GM12864 (cell line): ENCODE measurements around the gene ITGA1.
"Not testable (repeated sequence)": the region's sequence is repeated elsewhere in the genome, so short reads cannot be mapped to it uniquely, and the experiment has no call there.

ENCODE experiments used
- DNase-seq: peaks from one replicate; pipeline ENCODE4 v3.0.0-alpha.2; 2011; ENCODE audit warnings: low read depth
- H3K4me3 ChIP-seq: 2 replicates; pipeline ENCODE4 v1.5.1; 2011; ENCODE audit warnings: mild to moderate bottlenecking, low read depth, low read length, control low read depth
- TF ChIP-seq, protein P1 (sequence below): IDR thresholded peaks from 2 replicates; pipeline ENCODE4 v1.5.1; 2011; ENCODE audit warnings: low read depth, mild to moderate bottlenecking, moderate library complexity, low read length, control low read depth, inconsistent platforms; ENCODE audit errors: missing control alignments

The ITGA1 gene

DNA sequence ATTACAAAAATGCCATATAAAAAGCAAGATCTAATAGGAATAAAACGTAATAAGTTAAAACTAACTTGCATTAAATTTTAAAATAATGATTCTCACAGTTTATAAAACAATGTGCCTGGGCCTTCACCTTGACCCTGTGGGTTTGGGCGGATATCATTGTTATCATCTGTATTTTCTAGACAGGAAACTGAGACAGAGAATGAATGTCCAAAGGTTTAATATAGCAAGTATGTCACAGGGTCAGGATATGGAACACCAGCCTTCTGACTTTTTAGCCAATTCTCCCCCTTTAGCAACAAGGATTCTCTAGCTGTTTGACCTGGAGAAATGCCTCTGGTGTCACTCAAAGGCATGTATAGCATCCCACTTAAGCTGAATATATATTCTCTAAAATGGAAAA is 67.2 kb downstream of the ITGA1 start:
- no peak for DNase-seq
- no peak overlapping the region for H3K4me3 ChIP-seq
- TF ChIP-seq, protein P1, sequence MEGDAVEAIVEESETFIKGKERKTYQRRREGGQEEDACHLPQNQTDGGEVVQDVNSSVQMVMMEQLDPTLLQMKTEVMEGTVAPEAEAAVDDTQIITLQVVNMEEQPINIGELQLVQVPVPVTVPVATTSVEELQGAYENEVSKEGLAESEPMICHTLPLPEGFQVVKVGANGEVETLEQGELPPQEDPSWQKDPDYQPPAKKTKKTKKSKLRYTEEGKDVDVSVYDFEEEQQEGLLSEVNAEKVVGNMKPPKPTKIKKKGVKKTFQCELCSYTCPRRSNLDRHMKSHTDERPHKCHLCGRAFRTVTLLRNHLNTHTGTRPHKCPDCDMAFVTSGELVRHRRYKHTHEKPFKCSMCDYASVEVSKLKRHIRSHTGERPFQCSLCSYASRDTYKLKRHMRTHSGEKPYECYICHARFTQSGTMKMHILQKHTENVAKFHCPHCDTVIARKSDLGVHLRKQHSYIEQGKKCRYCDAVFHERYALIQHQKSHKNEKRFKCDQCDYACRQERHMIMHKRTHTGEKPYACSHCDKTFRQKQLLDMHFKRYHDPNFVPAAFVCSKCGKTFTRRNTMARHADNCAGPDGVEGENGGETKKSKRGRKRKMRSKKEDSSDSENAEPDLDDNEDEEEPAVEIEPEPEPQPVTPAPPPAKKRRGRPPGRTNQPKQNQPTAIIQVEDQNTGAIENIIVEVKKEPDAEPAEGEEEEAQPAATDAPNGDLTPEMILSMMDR = no peak

DNA sequence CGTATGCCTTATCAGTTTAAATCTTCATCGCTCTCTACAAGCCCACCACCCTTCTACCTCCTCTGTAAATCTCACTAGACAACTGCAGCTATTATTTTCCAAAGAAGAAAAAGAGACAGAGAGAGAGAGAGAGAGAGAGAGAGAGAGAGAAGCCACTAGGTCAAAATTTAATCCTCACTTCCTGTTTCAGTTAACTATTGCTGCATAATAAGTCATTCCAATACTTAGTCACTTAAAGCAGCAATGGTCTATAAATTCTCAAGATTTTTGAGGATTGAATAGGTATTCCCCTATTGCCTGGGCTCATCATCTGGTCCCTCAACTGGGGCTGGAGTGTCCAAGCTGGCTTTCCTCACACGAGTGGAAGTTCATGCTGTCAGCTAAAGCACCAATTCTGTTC is 68.8 kb downstream of the ITGA1 start:
- H3K4me3 ChIP-seq = no peak overlapping the region
- TF ChIP-seq, protein P1 = no peak
- DNase-seq = no peak

DNA sequence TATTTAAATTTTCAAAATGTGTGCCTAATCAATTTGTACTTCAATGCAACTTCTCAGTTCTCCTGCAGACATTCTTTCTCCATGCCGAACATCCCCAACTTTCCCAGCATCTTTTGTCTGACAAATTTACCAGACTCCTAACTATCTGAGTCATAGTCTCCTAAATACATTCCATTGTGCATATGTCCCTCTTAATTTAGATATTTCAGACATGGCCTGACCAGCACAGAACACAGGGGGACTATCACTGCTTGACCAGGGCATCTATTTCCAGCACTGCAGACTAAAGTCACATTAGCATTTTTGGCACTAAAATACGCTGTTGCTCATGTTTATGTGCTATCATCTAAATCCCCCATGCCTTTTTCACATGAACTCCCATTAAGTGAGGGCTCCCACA is 71.9 kb downstream of the ITGA1 start:
- no peak overlapping the region for H3K4me3 ChIP-seq
- TF ChIP-seq, protein P1 = no peak
- DNase-seq = no peak

DNA sequence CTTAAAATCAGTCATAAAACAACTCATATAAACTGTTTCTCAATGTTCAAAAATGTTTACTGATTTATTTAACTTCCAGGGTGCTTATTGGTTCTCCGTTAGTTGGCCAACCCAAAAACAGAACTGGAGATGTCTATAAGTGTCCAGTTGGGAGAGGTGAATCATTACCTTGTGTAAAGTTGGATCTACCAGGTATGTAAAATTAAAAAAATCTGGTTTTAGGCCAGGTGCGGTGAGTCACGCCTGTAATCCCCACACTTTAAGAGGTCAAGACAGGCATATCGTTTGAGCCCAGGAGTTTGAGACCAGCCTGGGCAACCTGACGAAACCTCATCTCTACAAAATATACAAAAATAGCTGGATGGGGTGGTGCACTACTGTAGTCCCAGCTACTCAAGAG is 73.7 kb downstream of the ITGA1 start:
- no peak for DNase-seq
- TF ChIP-seq, protein P1 = no peak
- no peak overlapping the region for H3K4me3 ChIP-seq

DNA sequence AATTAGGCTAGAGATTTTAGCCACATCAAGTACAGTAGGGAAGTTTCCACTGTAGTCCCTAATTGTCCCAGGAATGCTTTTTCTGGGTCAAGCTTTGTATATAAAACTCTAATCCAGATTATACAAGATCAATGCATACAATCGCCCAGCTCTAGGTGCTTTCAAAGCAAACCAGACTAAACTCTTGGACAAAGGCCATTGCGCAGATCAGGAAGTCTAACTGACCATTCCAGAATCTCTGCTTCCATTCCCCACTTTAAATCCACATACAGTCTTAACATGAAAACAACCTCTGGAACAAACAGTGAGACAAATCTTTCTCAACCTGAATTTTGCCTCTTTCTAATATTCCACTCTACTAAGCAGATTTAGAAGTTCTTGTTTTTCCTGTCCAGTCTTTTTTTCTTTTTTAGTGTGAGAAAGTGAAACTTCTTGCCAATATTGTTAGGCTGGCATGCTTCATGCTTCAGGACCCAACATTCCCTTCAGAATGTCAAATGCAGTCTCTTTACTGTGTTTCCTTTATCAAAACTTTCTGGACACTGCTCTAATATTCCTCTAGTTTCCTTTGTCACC is 76.1 kb downstream of the ITGA1 start:
- H3K4me3 ChIP-seq = no peak overlapping the region
- TF ChIP-seq, protein P1 = no peak
- no peak for DNase-seq

DNA sequence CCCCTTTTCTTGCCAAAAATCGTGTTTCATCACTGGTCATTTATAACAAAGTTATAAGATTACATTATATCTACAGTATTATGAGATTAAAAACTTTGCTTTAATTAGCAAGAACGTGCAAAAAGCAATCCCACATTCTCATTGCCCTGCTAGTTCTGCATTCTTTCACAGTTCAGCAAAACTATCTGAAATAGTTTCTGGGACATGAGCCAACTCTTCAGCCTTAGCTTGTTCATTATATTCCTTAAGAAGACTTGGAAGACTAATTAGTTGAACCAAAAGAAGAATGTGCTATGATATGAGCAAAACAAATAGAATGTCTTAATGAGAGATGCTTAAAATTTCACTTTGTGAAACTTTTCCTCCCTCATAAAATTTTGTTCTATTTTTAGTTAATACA is 76.7 kb downstream of the ITGA1 start:
- TF ChIP-seq, protein P1 = no peak
- no peak overlapping the region for H3K4me3 ChIP-seq
- DNase-seq = no peak

DNA sequence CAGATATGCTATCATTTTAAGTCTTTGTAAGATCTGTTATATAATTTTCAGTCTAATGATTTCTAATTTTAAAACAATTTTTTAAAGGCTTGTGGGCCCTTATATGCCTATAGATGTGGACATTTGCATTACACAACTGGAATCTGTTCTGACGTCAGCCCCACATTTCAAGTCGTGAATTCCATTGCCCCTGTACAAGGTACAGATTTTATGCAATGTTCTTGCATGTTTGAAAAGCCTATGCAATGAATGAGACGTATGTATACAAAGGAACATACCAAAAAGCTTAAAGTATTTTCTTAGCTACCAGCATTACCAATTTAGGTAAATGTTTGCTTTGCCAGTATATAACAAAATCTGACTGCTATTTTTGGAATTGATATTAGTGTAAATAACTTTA is 77.2 kb downstream of the ITGA1 start:
- no peak for DNase-seq
- no peak overlapping the region for H3K4me3 ChIP-seq
- TF ChIP-seq, protein P1 = no peak

DNA sequence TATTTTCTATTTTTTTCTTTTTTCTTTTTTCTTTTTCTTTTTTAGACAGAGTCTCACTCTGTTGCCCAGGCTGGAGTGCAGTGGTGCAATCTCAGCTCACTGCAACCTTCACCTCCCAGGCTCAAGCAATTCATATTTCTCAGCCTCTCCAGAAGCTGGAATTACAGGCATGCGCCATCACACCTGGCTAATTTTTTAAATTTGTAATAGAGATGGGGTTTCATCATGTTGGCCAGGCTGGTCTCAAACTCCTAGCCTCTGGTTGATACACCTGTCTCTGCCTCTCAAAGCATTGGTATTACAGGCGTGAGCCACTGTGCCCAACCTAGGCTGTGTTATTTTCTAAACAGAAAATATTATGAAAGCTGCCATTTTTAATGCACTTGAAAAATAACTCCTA is 78.3 kb downstream of the ITGA1 start:
- DNase-seq, H3K4me3 ChIP-seq: not testable (repeated sequence)
